ENCODE measurements around the gene ZNF609.

- TF ChIP-seq USF2 (IDR thresholded peaks at IDR 0.05) (no peak), CTCF (IDR thresholded peaks at IDR 0.05) (no peak), MAX (IDR thresholded peaks at IDR 0.05) (no peak), KDM5A (IDR thresholded peaks at IDR 0.05) (no peak), JUNB (IDR thresholded peaks at IDR 0.05) (no peak), SMC3 (IDR thresholded peaks at IDR 0.05) (no peak), E2F6 (IDR thresholded peaks at IDR 0.05; ENCODE audit: borderline replicate concordance, low read depth) (no peak)
Measured at GRCh38 chr15:64716452-64716851, 256.1 kb downstream of the ZNF609 start.

Data from A549 (cell line).